ENCODE data around the gene TNRC6B.
"Not testable (repeated sequence)": the region's sequence is repeated elsewhere in the genome, so short reads cannot be mapped to it uniquely, and the experiment has no call there.

The TNRC6B gene, protein sequence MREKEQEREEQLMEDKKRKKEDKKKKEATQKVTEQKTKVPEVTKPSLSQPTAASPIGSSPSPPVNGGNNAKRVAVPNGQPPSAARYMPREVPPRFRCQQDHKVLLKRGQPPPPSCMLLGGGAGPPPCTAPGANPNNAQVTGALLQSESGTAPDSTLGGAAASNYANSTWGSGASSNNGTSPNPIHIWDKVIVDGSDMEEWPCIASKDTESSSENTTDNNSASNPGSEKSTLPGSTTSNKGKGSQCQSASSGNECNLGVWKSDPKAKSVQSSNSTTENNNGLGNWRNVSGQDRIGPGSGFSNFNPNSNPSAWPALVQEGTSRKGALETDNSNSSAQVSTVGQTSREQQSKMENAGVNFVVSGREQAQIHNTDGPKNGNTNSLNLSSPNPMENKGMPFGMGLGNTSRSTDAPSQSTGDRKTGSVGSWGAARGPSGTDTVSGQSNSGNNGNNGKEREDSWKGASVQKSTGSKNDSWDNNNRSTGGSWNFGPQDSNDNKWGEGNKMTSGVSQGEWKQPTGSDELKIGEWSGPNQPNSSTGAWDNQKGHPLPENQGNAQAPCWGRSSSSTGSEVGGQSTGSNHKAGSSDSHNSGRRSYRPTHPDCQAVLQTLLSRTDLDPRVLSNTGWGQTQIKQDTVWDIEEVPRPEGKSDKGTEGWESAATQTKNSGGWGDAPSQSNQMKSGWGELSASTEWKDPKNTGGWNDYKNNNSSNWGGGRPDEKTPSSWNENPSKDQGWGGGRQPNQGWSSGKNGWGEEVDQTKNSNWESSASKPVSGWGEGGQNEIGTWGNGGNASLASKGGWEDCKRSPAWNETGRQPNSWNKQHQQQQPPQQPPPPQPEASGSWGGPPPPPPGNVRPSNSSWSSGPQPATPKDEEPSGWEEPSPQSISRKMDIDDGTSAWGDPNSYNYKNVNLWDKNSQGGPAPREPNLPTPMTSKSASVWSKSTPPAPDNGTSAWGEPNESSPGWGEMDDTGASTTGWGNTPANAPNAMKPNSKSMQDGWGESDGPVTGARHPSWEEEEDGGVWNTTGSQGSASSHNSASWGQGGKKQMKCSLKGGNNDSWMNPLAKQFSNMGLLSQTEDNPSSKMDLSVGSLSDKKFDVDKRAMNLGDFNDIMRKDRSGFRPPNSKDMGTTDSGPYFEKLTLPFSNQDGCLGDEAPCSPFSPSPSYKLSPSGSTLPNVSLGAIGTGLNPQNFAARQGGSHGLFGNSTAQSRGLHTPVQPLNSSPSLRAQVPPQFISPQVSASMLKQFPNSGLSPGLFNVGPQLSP (N-terminal part only)

DNA sequence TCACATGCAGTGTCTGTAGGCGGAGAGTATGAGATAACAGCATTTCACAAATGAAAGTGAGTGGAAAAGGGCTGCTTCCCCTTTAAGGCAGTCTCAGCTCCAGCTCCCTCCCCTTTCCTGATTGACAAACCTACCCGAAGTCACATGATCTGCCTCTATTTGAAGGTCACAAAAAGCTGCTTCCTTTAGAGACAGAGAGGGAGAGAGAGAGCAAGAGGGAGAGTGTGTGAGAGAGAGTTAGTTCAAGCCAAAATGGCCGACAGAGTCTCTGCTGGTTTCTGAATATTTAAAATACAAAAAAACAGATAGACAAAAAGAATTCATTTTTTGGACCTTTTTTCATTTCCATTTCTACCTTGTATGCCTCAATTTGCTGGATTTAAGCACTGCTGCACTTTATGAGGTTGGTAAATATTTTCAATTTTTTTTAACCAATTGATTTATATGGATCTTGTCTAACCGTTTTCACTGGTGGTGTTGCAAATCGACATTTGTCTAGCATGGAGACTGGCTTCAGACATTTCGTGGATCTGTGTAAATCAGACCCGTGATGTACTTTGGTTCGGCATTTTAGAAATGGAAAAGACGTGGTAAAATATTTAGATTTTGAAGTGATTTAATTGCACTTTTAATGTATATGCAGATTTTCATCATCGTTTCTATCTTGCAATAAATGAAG lies at the start of gene TNRC6B:
Gene TNRC6B, plus strand, starts transcription at position 188 of the 679 bp plus-strand sequence. Its CDS starts 211 bp downstream, at position 399.
- Mint-ChIP-seq H3K4me3 (peak within 1 kb of the TSS; percentile 68), H3K4me1 (peaks cover 50% of the 10 kb centered on the region), H3K9me3 (no peaks in the 10 kb centered on the region), H3K27ac (peak within 1 kb of the TSS; percentile 79), H3K36me3 (peaks cover 11% of the 10 kb centered on the region)
- ATAC-seq: peak; percentile 95
- DNase-seq (ENCODE audit: low spot score in 2 of 2): peak; percentile 44 to 86

DNA sequence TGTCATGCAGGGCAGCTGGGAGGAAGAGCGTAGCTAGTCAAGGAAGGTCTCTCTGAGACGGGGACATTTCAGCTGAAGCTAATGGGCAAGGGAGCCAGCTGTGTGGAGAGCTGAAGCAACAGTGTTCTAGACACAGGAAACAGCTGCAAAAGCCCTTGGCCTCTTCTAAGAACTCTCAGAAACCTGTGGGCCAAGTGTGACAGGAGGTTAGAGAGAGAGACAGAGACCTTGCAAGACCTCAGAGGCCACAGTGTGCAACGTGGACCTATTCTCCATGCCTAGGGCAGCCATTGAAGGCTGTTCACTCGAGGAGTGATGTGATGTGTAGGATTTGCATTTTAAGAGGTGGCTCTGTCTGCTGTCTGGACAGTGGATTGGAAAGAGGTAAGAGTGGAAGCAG lies 48.7 kb upstream of the TNRC6B start:
- Mint-ChIP-seq H3K4me3 (peak overlapping the region; percentile 65), H3K4me1 (peaks cover 32% of the 10 kb centered on the region), H3K36me3 (peaks cover 37% of the 10 kb centered on the region), H3K9me3 (no peaks in the 10 kb centered on the region), H3K27ac (peak overlapping the region; percentile 90)
- peak; percentile 9 to 60 for DNase-seq (ENCODE audit: low spot score in 2 of 2)
- ATAC-seq: peak; percentile 99

DNA sequence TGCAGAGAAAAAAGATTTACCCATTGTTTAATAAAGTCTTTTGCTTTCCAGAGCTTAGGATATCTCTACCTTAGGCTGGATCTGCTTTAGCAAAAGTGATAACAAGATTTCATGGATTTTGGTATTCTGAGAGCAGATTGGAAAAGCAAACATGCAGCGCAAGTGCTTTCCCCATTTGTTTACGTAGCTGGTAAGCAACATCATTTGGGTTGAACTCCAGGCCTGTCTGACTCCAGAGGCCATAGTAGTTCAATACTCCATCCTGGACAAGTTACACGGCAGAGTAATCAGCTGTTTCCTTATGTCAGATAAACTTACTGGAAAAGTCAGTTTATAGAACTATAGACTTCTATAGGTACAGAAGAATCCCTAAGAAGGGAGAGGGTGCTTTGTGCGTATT lies 40.6 kb upstream of the TNRC6B start:
- Mint-ChIP-seq H3K4me3 (no peak overlapping the region), H3K9me3 (no peaks in the 10 kb centered on the region), H3K4me1 (peaks cover 11% of the 10 kb centered on the region), H3K27ac (no peak overlapping the region), H3K36me3 (peaks cover 36% of the 10 kb centered on the region)
- ATAC-seq: no peak
- DNase-seq (ENCODE audit: low spot score in 2 of 2): no peak

DNA sequence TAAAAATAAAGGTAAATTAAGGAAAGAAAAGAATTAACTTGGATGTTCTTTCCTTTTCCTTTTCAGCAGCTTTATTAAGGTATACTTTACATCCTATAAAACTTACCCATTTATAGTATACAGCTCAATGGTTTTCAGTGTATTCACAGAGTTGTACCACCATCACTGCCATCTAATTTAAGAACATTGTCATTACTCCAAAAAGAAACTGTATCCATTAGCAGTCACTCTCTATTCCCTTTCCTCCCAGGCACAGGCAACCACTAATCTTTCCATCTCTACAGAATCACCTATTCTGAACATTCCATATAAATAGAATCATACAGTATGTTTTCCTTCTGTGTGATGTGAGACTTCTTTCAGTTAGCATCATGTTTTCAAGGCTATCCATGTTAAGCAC lies 38.9 kb upstream of the TNRC6B start:
- DNase-seq (ENCODE audit: low spot score in 2 of 2) (no peak), ATAC-seq (no peak)
- Mint-ChIP-seq H3K4me1 (peaks cover 5% of the 10 kb centered on the region), H3K4me3 (no peak overlapping the region), H3K27ac (peak overlapping the region; percentile 13), H3K36me3 (peaks cover 28% of the 10 kb centered on the region), H3K9me3 (no peaks in the 10 kb centered on the region)

DNA sequence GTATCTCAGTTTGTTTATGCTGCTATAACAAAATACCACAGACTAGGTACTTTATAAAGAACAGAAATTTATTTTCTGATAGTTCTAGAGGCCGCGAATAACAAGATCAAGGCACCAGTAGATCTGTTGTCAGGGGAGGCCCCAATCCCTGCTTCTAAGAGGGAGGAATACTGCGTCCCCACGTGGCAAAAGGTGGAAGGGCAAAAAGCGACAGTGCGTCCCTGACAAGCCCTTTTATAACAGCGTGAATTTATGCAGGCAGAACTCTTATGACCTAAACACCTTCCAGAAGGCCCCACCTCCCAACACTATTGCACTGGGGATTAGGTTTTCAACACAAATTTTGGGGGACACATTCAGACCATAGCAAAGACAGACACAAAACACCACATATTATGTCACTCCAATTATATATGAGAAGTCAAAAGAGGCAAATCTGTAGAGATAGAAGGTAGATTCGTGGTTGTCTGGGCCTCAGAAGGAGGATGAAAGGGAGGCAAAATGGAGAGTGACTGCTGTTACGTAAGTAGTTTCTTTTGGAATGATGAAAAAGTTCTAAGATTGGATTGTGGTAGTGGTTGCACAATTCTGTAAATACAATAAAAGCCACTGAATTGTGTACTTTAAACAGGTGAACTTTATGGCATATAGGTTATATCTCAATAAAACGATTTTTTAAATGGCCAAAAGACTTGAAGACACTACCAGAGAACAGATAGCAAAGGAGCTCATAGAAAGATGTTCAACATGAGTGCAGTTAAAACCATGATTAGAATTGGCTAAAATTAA lies 30.1 kb upstream of the TNRC6B start:
- Mint-ChIP-seq H3K4me3 (no peak overlapping the region), H3K36me3 (peaks cover 12% of the 10 kb centered on the region), H3K4me1 (no peaks in the 10 kb centered on the region), H3K9me3 (no peaks in the 10 kb centered on the region), H3K27ac (no peak overlapping the region)
- ATAC-seq (no peak), DNase-seq (ENCODE audit: low spot score in 2 of 2) (no peak)

DNA sequence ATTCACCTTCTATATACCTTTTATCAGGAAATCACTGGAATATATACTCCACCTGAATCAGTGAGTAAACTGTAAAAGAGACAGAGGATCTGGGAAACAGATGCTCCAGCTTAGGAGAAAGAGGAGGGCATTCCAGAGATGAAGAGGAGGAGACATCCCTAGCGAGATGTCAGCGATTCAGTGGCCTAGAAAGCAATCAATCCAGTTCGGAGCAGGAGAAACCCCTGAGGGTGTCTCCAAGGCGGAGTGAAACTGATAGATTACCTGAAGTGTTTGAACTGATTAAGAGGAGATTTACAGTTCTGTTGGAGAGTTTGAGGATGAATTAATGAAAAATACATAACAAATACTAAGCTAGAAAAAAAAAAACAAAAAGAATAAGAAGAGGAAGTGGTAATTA lies 24.5 kb upstream of the TNRC6B start:
- Mint-ChIP-seq H3K4me3 (no peak overlapping the region), H3K27ac (no peak overlapping the region)

DNA sequence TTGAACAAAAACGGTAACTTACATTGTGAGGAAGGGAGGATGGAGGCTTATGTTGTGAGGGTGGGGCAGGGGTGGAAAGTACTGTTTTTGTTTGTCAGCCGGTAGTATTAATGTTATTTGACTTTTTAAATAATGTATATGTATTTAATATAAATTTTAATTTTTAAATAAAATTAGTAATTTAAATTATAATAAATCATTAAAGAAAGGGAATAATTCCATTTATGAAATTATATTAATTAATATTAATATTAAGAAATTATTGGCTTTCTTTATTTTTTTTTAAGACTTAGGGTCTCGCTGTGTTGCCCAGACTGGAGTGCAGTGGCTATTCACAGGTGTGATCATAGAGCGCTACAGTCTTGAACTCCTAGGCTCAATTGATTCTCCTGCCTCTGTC lies 24.0 kb upstream of the TNRC6B start:
- Mint-ChIP-seq H3K4me1 (peaks cover 6% of the 10 kb centered on the region), H3K9me3 (no peaks in the 10 kb centered on the region), H3K36me3 (peaks cover 23% of the 10 kb centered on the region), H3K4me3 (no peak overlapping the region), H3K27ac (no peak overlapping the region)
- DNase-seq (ENCODE audit: low spot score in 2 of 2) (no peak), ATAC-seq (no peak)

More for the DNA sequence above, 24.5 kb upstream of the TNRC6B start:
- no peaks in the 10 kb centered on the region for H3K9me3 Mint-ChIP-seq
- ATAC-seq: no peak
- peaks cover 6% of the 10 kb centered on the region for H3K4me1 Mint-ChIP-seq
- H3K36me3 Mint-ChIP-seq: peaks cover 19% of the 10 kb centered on the region
- DNase-seq (ENCODE audit: low spot score in 2 of 2): no peak

DNA sequence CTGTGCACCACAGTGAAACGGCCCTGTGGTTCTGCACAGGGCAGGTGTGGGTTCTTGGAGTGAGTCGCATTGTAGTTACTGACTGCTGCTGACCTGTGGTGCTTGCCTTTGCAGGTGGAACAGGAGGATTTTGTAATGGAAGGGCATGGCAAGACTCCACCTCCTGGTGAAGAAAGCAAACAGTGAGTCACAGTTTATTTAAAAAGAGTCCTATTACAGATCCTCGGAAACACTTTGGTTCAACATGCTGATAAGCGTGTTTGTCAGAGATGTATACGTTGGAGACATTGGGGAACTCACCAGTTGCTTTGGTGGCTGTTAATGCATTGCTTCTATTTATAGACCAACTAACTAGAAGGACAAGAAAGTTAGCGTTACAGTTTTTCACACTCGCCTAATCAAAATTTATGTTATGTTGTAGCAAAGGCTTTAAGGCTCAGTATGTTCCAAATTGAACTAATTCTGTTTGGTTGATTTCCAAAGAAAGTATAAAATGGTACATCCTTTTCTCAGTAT lies 21.7 kb upstream of the TNRC6B start:
- H3K4me3 Mint-ChIP-seq: no peak overlapping the region
- H3K4me1 Mint-ChIP-seq: peaks cover 6% of the 10 kb centered on the region
- H3K9me3 Mint-ChIP-seq: no peaks in the 10 kb centered on the region
- DNase-seq (ENCODE audit: low spot score in 2 of 2) (no peak), ATAC-seq (peak; percentile 76)
- no peak overlapping the region for H3K27ac Mint-ChIP-seq
- H3K36me3 Mint-ChIP-seq: peaks cover 19% of the 10 kb centered on the region

DNA sequence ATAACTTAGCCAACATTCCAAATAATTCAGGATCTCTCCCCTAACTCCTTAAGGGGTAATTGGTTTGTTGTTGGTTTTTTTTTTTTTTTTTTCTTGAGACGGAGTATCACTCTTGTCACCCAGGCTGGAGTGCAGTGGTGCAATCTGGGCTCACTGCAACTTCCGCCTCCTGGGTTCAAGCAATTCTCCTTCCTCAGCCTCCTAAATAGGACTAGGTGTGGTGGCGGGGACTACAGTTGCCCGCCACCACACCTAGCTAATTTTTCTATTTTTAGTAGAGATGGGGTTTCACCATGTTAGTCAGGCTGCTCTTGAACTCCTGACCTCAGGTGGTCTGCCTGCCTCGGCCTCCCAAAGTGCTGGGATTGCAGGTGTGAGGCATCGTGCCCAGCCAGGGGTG lies 21.0 kb upstream of the TNRC6B start:
- not testable (repeated sequence) for H3K4me1 Mint-ChIP-seq; DNase-seq (ENCODE audit: low spot score in 2 of 2); H3K9me3 Mint-ChIP-seq; ATAC-seq; H3K4me3 Mint-ChIP-seq
- Mint-ChIP-seq H3K27ac (peak overlapping the region; percentile 34), H3K36me3 (peaks cover 19% of the 10 kb centered on the region)

DNA sequence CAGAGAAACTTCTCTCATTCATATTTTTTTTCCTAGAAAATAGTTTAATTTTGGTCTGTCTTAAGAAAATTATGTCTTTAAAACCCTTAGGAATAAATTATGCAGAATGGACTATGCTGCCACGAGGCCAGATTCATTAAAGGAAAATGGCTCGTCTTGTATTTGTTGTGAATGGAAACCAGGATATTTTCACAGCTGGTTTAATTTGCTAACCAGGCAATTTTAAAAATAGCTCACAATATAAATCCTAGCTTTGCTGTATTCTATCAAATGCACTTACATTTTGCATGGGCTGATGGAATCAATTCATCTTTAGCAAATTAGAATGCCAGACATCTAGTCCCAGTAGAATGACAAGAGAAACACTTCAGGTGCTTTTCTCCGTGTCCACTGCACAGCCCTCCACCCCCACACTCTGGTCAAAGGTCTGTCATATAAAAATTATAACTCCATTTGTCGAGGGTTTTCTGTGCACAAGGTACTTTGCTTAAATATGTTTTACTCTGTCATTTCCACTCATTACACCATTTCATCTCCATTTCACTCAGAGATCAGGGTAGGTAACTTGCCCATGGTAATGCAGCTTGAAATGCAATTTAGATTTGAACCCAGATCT lies 20.3 kb upstream of the TNRC6B start:
- ATAC-seq: no peak
- Mint-ChIP-seq H3K4me3 (no peak overlapping the region), H3K27ac (peak overlapping the region; percentile 34), H3K4me1 (peaks cover 6% of the 10 kb centered on the region), H3K9me3 (no peaks in the 10 kb centered on the region), H3K36me3 (peaks cover 19% of the 10 kb centered on the region)
- no peak for DNase-seq (ENCODE audit: low spot score in 2 of 2)

DNA sequence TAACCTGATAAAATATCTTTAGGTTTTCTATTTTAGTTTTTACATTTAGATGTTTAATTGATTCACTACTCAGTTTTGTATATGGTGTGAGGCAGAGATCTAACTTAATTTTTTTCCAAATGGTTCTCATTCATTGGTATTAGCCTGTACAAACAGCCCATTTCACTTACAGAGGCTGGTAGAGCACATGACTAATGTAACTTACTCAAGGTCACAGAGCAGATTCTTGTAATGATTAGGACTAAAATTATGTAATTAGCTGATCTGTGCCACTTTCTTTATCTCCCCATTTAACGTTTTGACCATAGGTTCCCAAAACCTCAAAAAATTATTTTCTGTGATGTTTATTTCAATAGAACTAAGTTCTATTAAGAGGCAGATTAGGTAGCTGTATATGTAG lies 16.5 kb upstream of the TNRC6B start:
- Mint-ChIP-seq H3K4me3 (no peak overlapping the region), H3K9me3 (no peaks in the 10 kb centered on the region), H3K4me1 (no peaks in the 10 kb centered on the region), H3K27ac (no peak overlapping the region), H3K36me3 (peaks cover 54% of the 10 kb centered on the region)
- DNase-seq (ENCODE audit: low spot score in 2 of 2) (no peak), ATAC-seq (no peak)

DNA sequence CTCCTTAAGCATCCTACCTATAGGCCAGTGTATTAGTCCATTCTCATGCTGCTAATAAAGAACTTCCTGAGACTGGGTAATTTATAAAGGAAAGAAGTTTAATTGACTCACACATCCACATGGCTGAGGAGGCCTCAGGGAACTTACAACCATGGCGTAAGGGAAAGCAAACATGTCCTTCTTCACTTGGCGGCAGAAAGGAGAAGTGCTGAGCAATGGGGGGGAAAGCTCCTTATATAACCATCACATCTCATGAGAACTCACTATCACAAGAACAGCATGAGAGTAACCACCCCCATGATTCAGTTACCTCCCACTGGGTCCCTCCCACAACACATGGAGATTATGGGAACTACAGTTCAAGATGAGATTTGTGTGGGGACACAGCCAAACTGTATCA lies 12.2 kb upstream of the TNRC6B start:
- not testable (repeated sequence) for DNase-seq (ENCODE audit: low spot score in 2 of 2); H3K4me1 Mint-ChIP-seq; H3K9me3 Mint-ChIP-seq; H3K27ac Mint-ChIP-seq; ATAC-seq; H3K4me3 Mint-ChIP-seq
- H3K36me3 Mint-ChIP-seq: peaks cover 44% of the 10 kb centered on the region

DNA sequence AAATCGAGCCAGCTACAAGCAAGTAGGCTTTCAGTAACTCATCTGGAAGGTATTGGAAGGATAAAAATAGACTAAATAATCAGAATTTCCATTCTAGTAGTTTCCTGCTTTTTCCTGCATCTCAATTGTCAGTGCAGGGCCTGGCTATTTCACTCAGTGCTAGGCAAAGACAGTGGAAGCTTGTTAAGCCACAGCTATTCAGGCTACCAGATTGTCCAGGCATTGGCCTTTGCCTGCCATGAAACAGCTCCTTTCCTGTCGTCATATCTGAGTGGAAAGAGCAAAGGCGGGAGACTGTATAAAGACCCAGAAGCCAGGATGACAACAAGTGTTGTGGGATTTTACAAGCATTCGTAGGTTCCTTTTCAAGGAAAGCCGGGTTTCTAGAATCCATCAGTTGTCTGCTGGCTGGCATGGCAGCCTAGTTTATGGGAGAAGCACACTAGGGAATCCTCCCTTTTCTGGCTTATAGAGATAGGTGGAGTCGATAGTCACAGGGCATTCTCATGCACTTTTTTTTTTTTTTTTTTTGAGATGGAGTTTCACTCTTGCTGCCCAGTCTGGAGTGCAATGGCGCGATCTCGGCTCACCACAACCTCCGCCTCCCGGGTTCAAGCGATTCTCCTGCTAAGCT lies 2.0 kb upstream of the TNRC6B start:
- DNase-seq (ENCODE audit: low spot score in 2 of 2) (no peak), ATAC-seq (no peak)
- no peaks in the 10 kb centered on the region for H3K9me3 Mint-ChIP-seq
- H3K4me1 Mint-ChIP-seq: peaks cover 40% of the 10 kb centered on the region
- H3K36me3 Mint-ChIP-seq: peaks cover 11% of the 10 kb centered on the region
- H3K4me3 Mint-ChIP-seq: peak overlapping the region; percentile 68
- H3K27ac Mint-ChIP-seq: no peak overlapping the region
